WTC11 (cell line): Measurements from ENCODE around the gene UTF1.

Source experiments
- ETV6 ChIP-seq: sonication (generic); formaldehyde crosslinking; IDR thresholded peaks from 2 replicates; pipeline ENCODE4 v1.8.1; 2022; ENCODE audit warnings: mild to moderate bottlenecking, missing genetic modification reagents
- MAX ChIP-seq: sonication (generic); formaldehyde crosslinking; IDR thresholded peaks from 2 replicates; pipeline ENCODE4 v1.8.0; 2022; ENCODE audit warnings: mild to moderate bottlenecking, missing genetic modification reagents

GRCh38 chr10:133183646-133184378, 46.2 kb upstream of the UTF1 start:
- TF ChIP-seq ETV6 (CRISPR knock-in tag) (no peak), MAX (CRISPR knock-in tag) (no peak)
